HEK293 (cell line): ENCODE data around the gene DDX10.

ENCODE experiments used
- CTCF ChIA-PET: fragments of 350-600 bp; formaldehyde crosslinking; extraction: SDS; loops from one replicate; lab custom pipeline; 2021; ENCODE audit warnings: antibody characterized with exemption; lab: Yijun Ruan, JAX
- POLR2A ChIA-PET: fragments of 300-600 bp; formaldehyde crosslinking; extraction: SDS; loops from one replicate; lab custom pipeline; 2020; ENCODE audit warnings: antibody characterized with exemption, inconsistent platforms; lab: Yijun Ruan, JAX
- H3K27ac ChIP-seq: fragments of 200-500 bp; sonication (Bioruptor generic); 2 replicates; pipeline ENCODE4 v1.5.1; 2014; ENCODE audit warnings: low read depth, low read length, control low read depth, inconsistent platforms; ENCODE audit errors: extremely low read depth
- H3K36me3 ChIP-seq, 2 experiments: fragments of 200-500 bp in 1 of 2; sonication (Bioruptor generic) in 1 of 2; 1 replicate in 1 of 2; 2 replicates in 1 of 2; pipeline ENCODE4 v1.5.1; 2014 to 2017; ENCODE audit warnings: inconsistent platforms in 2 of 2, low read length in 2 of 2; ENCODE audit not compliant: control insufficient read depth in 2 of 2, insufficient read depth in 1 of 2
- H3K4me1 ChIP-seq: fragments of 200-500 bp; sonication (Bioruptor generic); 2 replicates; pipeline ENCODE4 v1.5.1; 2014; ENCODE audit warnings: mild to moderate bottlenecking, low read length, inconsistent platforms; ENCODE audit not compliant: control insufficient read depth, insufficient read depth
- H3K4me3 ChIP-seq: 2 replicates; pipeline ENCODE4 v1.5.1; 2011; ENCODE audit warnings: low read depth, mild to moderate bottlenecking, control low read depth, low read length, moderate library complexity
- H3K9me3 ChIP-seq: fragments of 200-500 bp; sonication (Bioruptor generic); 2 replicates; pipeline ENCODE4 v1.5.1; 2014; ENCODE audit warnings: low read depth, low read length, inconsistent platforms; ENCODE audit not compliant: control insufficient read depth, insufficient read depth
- IKZF3 ChIP-seq: fragments of 450-650 bp; IDR thresholded peaks from 2 replicates; pipeline ENCODE4 v1.5.0; 2018; ENCODE audit warnings: missing biosample characterization, mild to moderate bottlenecking, missing genetic modification characterization, moderate library complexity
- PRDM1 ChIP-seq: fragments of 450-650 bp; formaldehyde crosslinking; IDR thresholded peaks from 2 replicates; pipeline ENCODE4; 2016; ENCODE audit warnings: missing biosample characterization, missing genetic modification characterization
- PRDM2 ChIP-seq: fragments of 450-650 bp; formaldehyde crosslinking; IDR thresholded peaks from 2 replicates; pipeline ENCODE4 v1.5.1; 2016; ENCODE audit warnings: missing biosample characterization, missing genetic modification characterization, borderline replicate concordance
- TCF7L2 ChIP-seq: IDR thresholded peaks from 2 replicates; pipeline ENCODE4 v1.6.1; 2011; ENCODE audit warnings: low read depth, mild to moderate bottlenecking, inconsistent platforms, low read length, moderate library complexity, borderline replicate concordance
- ZFP41 ChIP-seq: fragments of 450-650 bp; formaldehyde crosslinking; IDR thresholded peaks from 2 replicates; pipeline ENCODE4 v1.5.1; 2016; ENCODE audit warnings: missing biosample characterization, missing genetic modification characterization, borderline replicate concordance
- ZIC2 ChIP-seq: fragments of 450-650 bp; formaldehyde crosslinking; IDR thresholded peaks from 2 replicates; pipeline ENCODE4 v1.5.1; 2016; ENCODE audit warnings: missing biosample characterization, missing genetic modification characterization
- ZNF221 ChIP-seq: fragments of 450-650 bp; formaldehyde crosslinking; IDR thresholded peaks from 2 replicates; pipeline ENCODE4 v1.5.1; 2017; ENCODE audit warnings: missing biosample characterization, missing genetic modification characterization, borderline replicate concordance
- ZNF280D ChIP-seq: fragments of 450-650 bp; formaldehyde crosslinking; IDR thresholded peaks from 2 replicates; pipeline ENCODE4 v1.5.1; 2016; ENCODE audit warnings: missing biosample characterization, missing genetic modification characterization
- ZNF341 ChIP-seq: fragments of 450-650 bp; formaldehyde crosslinking; IDR thresholded peaks from 2 replicates; pipeline ENCODE4; 2016; ENCODE audit warnings: low read depth, missing biosample characterization, missing genetic modification characterization
- ZNF350 ChIP-seq: fragments of 450-650 bp; formaldehyde crosslinking; IDR thresholded peaks from 2 replicates; pipeline ENCODE4 v1.5.0; 2017; ENCODE audit warnings: missing biosample characterization, mild to moderate bottlenecking, missing genetic modification characterization
- ZNF544 ChIP-seq: fragments of 450-650 bp; formaldehyde crosslinking; IDR thresholded peaks from 2 replicates; pipeline ENCODE4 v1.5.0; 2017; ENCODE audit warnings: missing biosample characterization, missing genetic modification characterization
- ZNF585B ChIP-seq: fragments of 450-650 bp; formaldehyde crosslinking; IDR thresholded peaks from 2 replicates; pipeline ENCODE4 v1.5.1; 2016; ENCODE audit warnings: missing biosample characterization, missing genetic modification characterization
- ZNF639 ChIP-seq: fragments of 450-650 bp; formaldehyde crosslinking; IDR thresholded peaks from 2 replicates; pipeline ENCODE4 v1.5.1; 2016; ENCODE audit warnings: missing biosample characterization, missing genetic modification characterization
- ZNF654 ChIP-seq: fragments of 450-650 bp; formaldehyde crosslinking; IDR thresholded peaks from 2 replicates; pipeline ENCODE4 v1.5.1; 2016; ENCODE audit warnings: low read depth, missing biosample characterization, missing genetic modification characterization
- ZNF660 ChIP-seq: fragments of 450-650 bp; IDR thresholded peaks from 2 replicates; pipeline ENCODE4 v1.5.1; 2018; ENCODE audit warnings: missing biosample characterization, mild to moderate bottlenecking, missing genetic modification characterization
- ZNF701 ChIP-seq: fragments of 450-650 bp; formaldehyde crosslinking; IDR thresholded peaks from 2 replicates; pipeline ENCODE4 v1.5.1; 2016; ENCODE audit warnings: missing biosample characterization, missing genetic modification characterization
- ZNF791 ChIP-seq: fragments of 450-650 bp; formaldehyde crosslinking; IDR thresholded peaks from 2 replicates; pipeline ENCODE4 v1.5.1; 2016; ENCODE audit warnings: missing biosample characterization, missing genetic modification characterization
- ZSCAN18 ChIP-seq: fragments of 450-650 bp; formaldehyde crosslinking; IDR thresholded peaks from 2 replicates; pipeline ENCODE4 v1.5.1; 2016; ENCODE audit warnings: missing biosample characterization, missing genetic modification characterization

Gene DDX10

GRCh38 chr11:108663154-108663877 is 1.6 kb upstream of the DDX10 start:
- Histone ChIP-seq H3K4me1 (no peaks in the 10 kb centered on the region), H3K4me3 (no peak overlapping the region), H3K27ac (no peak overlapping the region), H3K9me3 (no peaks in the 10 kb centered on the region), H3K36me3 (peaks cover 0 to 19% of the 10 kb centered on the region in 2 experiments; a peak in 1 of 3 replicates)
- ChIA-PET POLR2A (no interaction called here), CTCF (interaction anchor here (0.6 to 1.2 kb wide), 2 partner anchors 18 to 624 kb away, joined by 3 to 4 read pairs; no protein-coding TSS in a partner anchor)
- TF ChIP-seq ZNF585B (tag by site-specific recombination) (no peak), ZNF791 (tag by site-specific recombination) (no peak), ZSCAN18 (tag by site-specific recombination) (no peak), ZIC2 (tag by site-specific recombination) (no peak), ZNF341 (tag by site-specific recombination) (no peak), IKZF3 (tag by site-specific recombination) (no peak), TCF7L2 (no peak), ZNF350 (tag by site-specific recombination) (no peak), ZNF639 (tag by site-specific recombination) (no peak), ZNF660 (tag by site-specific recombination) (no peak), ZNF654 (tag by site-specific recombination) (no peak), PRDM2 (no peak), ZNF701 (tag by site-specific recombination) (no peak), ZNF221 (tag by site-specific recombination) (no peak), ZFP41 (tag by site-specific recombination) (no peak), PRDM1 (no peak), ZNF280D (tag by site-specific recombination) (no peak), ZNF544 (tag by site-specific recombination) (no peak)
